GM21390 (cell line): ENCODE data around the gene LYG2.
"Not testable (repeated sequence)": the region's sequence is repeated elsewhere in the genome, so short reads cannot be mapped to it uniquely, and the experiment has no call there.

Experiments used
- ATAC-seq: cut with Tn5 transposase; IDR thresholded peaks from one replicate; pipeline ENCODE4 v1.9.1; 2021; ENCODE audit not compliant: unreplicated experiment

LYG2 gene

DNA sequence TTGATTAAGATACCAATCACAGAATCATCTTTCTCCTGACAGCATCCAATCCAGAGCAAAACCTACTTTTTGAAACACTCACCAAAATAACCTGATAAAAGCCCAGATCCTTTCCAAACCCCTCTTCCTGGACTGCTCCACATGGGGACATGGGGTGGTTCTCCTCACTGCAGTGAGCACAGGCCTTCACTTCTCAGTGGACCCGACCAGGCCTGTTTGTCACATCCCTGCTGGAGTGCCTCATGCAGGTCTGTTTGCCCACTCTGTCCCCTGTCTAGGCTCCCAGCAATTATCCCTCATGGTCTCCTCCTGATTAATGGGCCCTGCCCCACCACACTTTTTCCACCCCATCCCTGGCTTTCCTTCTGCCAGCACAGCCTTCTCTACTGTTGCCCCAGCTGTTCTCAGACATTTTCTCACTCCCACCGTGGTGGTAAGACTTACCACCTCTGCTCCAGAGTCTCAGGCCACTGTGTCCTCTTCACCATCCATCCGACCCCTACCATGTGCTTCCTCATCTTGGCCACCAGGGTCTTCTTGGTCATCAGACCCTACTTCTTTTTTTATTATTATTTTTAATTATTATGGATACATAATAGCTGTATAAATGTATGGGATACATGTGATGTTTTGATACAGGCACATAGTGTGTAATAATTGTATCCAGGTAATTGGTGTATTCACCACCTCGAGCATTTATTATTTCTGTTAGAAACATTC lies 53.3 kb downstream of the LYG2 start:
- ATAC-seq: no peak

DNA sequence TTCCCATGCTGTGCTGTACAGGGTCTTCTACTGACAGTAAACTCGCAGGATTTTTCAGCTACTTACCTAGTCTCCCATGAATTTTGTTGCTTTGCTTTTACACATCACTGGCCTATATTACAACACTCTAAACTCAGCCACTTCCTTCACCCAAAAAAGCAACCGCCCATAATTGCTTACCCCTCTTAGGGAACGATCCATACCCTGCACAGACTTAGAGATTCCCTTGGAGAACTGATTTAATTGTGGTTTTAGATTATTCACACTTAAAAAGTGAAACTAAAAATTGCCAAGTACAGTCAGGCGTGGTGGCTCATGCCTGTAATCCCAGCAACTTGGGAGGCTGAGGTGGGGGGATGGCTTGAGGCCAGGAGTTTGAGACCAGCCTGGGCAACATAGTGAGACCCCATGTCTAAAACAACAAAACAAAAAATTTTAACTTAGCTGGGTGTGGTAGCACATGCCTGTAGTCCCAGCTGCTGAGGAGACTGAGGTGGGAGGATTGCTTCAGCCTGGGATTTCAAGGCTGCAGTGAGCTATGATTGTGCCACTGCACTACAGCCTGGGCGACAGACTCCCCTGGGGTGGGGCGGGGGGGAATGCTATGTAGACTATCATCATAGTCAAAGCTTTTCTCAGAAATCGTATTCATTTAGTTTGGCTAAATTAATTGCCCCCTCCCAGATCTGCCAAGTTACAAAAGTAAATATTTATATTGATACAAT lies 55.2 kb downstream of the LYG2 start:
- no peak for ATAC-seq

DNA sequence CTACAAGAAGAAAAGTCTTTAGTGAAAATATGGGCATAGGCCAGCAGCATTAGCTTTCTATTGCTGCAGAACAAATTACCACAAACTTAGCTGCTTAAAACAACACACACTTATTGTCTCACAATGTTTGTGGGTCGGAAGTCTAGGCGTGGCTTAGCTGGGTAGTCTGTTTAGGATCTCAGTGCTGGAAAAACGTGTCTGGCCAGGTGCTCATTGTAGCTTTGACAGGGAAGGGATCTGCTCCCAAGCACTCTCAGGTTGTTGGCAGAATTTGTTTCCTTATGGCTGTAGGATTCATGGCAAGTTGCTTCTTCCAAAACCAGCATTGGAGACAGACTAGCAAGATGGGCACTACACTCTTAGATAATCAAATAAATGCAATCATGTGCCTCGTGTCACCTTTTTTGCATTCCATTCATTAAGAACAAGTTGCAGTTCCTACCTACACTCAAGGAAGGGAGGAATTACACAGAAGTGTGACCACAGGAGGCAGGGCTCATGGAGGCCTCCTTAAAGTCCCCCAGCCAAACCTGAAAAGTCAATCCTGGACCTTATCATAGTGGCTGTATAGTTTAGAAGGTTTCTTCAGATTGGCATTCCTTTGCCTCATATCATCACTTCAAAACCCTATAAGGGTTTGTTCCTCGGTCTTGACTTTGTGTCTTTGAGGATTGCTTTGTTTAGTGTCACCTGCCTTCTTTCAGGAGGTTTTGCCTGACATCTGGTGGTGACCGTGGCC lies 57.2 kb downstream of the LYG2 start:
- no peak for ATAC-seq

DNA sequence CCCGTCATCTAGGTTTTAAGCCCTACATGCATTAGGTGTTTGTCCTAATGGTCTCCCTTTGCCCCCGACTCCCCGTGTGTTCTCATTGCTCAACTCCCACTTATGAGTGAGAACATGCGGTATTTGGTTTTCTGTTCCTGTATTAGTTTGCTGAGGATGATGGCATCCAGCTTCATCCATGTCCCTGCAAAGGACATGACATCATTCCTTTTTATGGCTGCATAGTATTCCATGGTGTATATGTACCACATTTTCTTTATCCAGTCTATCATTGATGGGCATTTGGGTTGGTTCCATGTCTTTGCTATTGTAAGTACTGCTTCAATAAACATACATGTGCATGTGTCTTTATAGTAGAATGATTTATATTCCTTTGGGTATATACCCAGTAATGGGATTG lies 63.1 kb downstream of the LYG2 start:
- ATAC-seq: not testable (repeated sequence)
